SK-N-SH treated with all-trans-retinoic acid at 6 μM for 48 hours (cell line): ENCODE results near the gene PYGL.

Source experiments
- CREB5 ChIP-seq: fragments of 250-450 bp; sonication (Bioruptor Pico); IDR thresholded peaks from 2 replicates; pipeline ENCODE4 v1.5.1; 2020; ENCODE audit warnings: low read depth, mild to moderate bottlenecking, moderate library complexity
- RARB ChIP-seq: fragments of 250-450 bp; sonication (Bioruptor Pico); IDR thresholded peaks from 2 replicates; pipeline ENCODE4 v1.8.0; 2021; ENCODE audit warnings: mild to moderate bottlenecking, moderate library complexity
- TSHZ2 ChIP-seq: fragments of 250-450 bp; sonication (Bioruptor Pico); IDR thresholded peaks from 2 replicates; pipeline ENCODE4 v1.5.0; 2020; ENCODE audit warnings: mild to moderate bottlenecking, moderate library complexity
- ZFP3 ChIP-seq: fragments of 250-450 bp; sonication (Bioruptor Pico); IDR thresholded peaks from 2 replicates; pipeline ENCODE4 v1.5.0; 2020; ENCODE audit warnings: mild to moderate bottlenecking, moderate library complexity
- ZNF70 ChIP-seq: fragments of 450-650 bp; formaldehyde crosslinking; IDR thresholded peaks from 2 replicates; pipeline ENCODE4 v1.5.0; 2020; ENCODE audit warnings: mild to moderate bottlenecking, moderate library complexity

GRCh38 chr14:50978529-50978871 is 34.2 kb upstream of the PYGL start:
- no peak for TF ChIP-seq ZFP3
- no peak for TF ChIP-seq ZNF70 (CRISPR knock-in tag)
- no peak for TF ChIP-seq CREB5 (CRISPR knock-in tag)
- TF ChIP-seq RARB (CRISPR knock-in tag) = no peak
- TF ChIP-seq TSHZ2 = no peak
